ENCODE results near the gene SCO2. TPM values are rescaled to one million over a fixed set of nuclear protein-coding genes. Genes with fewer than 3 reads are reported as not detected.
A peak's percentile ranks its signal among the peaks of the same experiment; 100 is the strongest.

Gene SCO2
- total and polyA plus RNA-seq, 4 donors: 0.37 to 9.3 (median 6.1) TPM

DNA sequence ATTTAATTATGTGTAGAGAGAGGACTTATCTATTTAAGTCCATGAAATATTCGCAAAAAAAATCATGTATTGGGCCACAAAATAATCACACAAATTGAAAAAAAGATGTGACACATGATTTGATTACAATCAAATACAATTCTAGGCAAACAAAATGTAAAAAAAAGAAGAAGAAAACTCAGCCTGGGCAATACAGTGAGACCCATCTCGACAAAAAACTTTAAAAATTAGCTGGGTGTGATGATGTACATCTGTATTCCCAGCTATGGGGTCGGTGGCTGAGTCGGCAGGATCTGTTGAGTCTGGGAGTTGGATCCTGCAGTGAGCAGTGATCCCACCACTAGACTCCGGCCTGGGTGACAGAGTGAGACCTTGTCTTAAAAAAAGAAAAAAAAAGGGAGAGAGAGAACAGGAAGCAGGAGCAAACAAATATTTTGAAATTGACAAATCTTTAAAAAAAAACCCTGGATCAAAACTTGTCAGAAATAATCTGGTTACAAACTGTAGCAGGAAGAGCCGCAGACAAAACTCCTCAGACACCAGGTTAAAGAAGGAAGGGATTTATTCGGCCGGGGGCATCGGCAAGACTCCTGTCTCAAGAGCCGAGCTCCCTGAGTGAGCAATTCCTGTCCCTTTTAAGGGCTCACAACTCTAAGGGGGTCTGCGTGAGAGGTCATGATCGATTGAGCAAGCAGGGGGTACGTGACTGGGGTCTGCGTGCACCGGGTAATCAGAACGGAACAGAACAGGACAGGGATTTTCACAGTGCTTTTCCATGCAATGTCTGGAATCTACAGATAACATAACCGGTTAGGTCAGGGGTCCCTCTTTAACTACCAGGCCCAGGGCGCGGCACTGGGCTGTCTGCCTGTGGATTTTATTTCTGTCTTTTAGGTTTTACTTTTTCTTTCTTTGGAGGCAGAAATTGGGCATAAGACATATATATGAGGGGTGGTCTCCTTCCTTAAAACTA is 7.7 kb upstream of the SCO2 start:
- DNase-seq (peak in 1 of 3 donors; percentile 16), ATAC-seq (ENCODE audit: insufficient read depth, low FRiP score) (no peak)
- H3K27ac ChIP-seq (ENCODE audit: low read depth in 1 of 2, low read length in 1 of 2): peak overlapping the region in 1 of 2 donors; percentile 83
- peaks cover 0 to 1% (median 0%) of the 10 kb centered on the region in 4 donors for H3K36me3 ChIP-seq (ENCODE audit: control insufficient read depth in 4 of 4, insufficient read depth in 4 of 4, low read length in 4 of 4)
- WGBS, 2 donors: 62 to 76% methylated on average over 19 of the region's 19 CpGs
- H3K9me3 ChIP-seq (ENCODE audit: control insufficient read depth in 4 of 4, insufficient read depth in 3 of 4, low read length in 3 of 4): no peaks in the 10 kb centered on the region
- no peak overlapping the region for H3K4me3 ChIP-seq
- TF ChIP-seq, protein P1, sequence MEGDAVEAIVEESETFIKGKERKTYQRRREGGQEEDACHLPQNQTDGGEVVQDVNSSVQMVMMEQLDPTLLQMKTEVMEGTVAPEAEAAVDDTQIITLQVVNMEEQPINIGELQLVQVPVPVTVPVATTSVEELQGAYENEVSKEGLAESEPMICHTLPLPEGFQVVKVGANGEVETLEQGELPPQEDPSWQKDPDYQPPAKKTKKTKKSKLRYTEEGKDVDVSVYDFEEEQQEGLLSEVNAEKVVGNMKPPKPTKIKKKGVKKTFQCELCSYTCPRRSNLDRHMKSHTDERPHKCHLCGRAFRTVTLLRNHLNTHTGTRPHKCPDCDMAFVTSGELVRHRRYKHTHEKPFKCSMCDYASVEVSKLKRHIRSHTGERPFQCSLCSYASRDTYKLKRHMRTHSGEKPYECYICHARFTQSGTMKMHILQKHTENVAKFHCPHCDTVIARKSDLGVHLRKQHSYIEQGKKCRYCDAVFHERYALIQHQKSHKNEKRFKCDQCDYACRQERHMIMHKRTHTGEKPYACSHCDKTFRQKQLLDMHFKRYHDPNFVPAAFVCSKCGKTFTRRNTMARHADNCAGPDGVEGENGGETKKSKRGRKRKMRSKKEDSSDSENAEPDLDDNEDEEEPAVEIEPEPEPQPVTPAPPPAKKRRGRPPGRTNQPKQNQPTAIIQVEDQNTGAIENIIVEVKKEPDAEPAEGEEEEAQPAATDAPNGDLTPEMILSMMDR (IDR thresholded peaks at IDR 0.05; ENCODE audit: control extremely low read depth, extremely low read depth): no peak
- peaks cover 0 to 38% (median 29%) of the 10 kb centered on the region in 3 donors for H3K27me3 ChIP-seq (ENCODE audit: control insufficient read depth in 3 of 3, insufficient read depth in 3 of 3, low read length in 2 of 3)
- H3K9ac ChIP-seq (ENCODE audit: insufficient read depth in 1 of 2, low read length in 2 of 2): no peak overlapping the region
- peaks cover 0 to 26% (median 10%) of the 10 kb centered on the region in 5 donors for H3K4me1 ChIP-seq (ENCODE audit: control insufficient read depth in 5 of 5, insufficient read depth in 5 of 5, low read length in 5 of 5)

DNA sequence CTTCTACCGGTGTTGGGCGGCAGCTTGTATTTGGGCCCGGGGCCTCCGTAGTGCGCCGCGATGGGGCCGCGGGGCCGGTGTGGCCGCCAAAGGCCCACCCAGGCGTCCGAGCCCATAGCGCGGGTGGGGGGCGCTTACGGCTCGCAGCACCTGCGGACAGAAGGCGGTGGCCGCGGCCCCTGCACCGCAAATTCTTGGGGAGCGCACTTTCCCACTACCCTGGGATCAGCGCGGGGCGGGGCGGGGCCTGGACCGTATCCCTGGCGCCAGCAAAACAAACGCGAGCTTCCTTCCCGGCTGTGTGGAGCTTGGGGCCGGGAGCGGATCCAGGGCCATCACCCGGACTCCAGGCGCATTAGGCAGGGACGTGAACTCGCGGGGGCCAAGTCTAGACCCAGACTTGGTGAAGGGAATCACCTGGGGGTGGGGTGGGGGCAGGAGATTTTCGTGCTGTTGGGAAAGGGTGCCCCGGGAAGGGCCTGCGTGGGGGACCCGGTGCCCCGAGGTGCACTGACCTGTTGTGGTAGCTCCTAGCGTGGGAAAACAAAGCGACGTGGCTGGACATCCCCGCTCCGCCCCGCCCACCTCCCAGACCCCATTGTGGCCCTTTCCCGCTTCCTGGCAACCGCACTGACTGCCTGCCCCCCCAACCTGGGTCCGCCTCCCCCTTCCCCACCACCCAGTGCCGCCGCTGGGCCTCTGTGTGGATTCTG is 6.7 kb upstream of the SCO2 start:
- TF ChIP-seq, protein P1 (IDR thresholded peaks at IDR 0.05; ENCODE audit: control extremely low read depth, extremely low read depth): no peak
- peak overlapping the region; percentile 64 for H3K4me3 ChIP-seq
- no peak overlapping the region for H3K9ac ChIP-seq (ENCODE audit: insufficient read depth in 1 of 2, low read length in 2 of 2)
- peak; percentile 79 to 84 (median 81) for DNase-seq
- H3K27me3 ChIP-seq (ENCODE audit: control insufficient read depth in 3 of 3, insufficient read depth in 3 of 3, low read length in 2 of 3): peaks cover 0 to 38% (median 25%) of the 10 kb centered on the region in 3 donors
- H3K4me1 ChIP-seq (ENCODE audit: control insufficient read depth in 5 of 5, insufficient read depth in 5 of 5, low read length in 5 of 5): peaks cover 0 to 26% (median 14%) of the 10 kb centered on the region in 5 donors
- H3K27ac ChIP-seq (ENCODE audit: low read depth in 1 of 2, low read length in 1 of 2): peak overlapping the region; percentile 95 to 99
- peak; percentile 29 for ATAC-seq (ENCODE audit: insufficient read depth, low FRiP score)
- WGBS, 2 donors: 2 to 3% methylated on average over 52 to 56 of the region's 56 CpGs
- H3K36me3 ChIP-seq (ENCODE audit: control insufficient read depth in 4 of 4, insufficient read depth in 4 of 4, low read length in 4 of 4): peaks cover 0 to 1% (median 0%) of the 10 kb centered on the region in 4 donors
- no peaks in the 10 kb centered on the region for H3K9me3 ChIP-seq (ENCODE audit: control insufficient read depth in 4 of 4, insufficient read depth in 3 of 4, low read length in 3 of 4)

DNA sequence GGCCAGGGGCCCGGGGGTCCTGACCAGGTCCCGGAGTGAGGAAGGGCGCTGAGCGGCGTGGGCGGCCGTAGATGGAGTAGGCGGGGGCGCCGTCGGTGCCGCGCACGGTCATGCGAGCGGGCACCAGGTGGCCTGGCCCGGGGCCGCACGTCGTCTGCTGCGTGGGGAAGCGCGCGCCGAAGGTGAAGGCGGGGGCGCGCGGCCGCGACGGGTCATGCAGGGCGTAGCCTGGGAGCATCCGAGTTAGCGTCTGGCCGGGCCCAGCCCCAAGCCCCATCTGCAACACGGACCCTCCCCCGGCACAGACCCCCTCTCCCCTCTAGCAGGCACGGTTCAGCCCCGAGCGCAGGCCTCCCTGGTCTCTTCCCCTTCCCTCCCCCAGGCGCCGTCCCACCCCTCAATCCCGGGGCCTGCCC is 6.2 kb upstream of the SCO2 start:
- ATAC-seq (ENCODE audit: insufficient read depth, low FRiP score): peak; percentile 13
- H3K27me3 ChIP-seq (ENCODE audit: control insufficient read depth in 3 of 3, insufficient read depth in 3 of 3, low read length in 2 of 3): peaks cover 0 to 38% (median 25%) of the 10 kb centered on the region in 3 donors
- TF ChIP-seq, protein P1 (IDR thresholded peaks at IDR 0.05; ENCODE audit: control extremely low read depth, extremely low read depth): no peak
- H3K27ac ChIP-seq (ENCODE audit: low read depth in 1 of 2, low read length in 1 of 2): peak overlapping the region; percentile 95 to 99
- no peak for DNase-seq
- peaks cover 0 to 30% (median 19%) of the 10 kb centered on the region in 5 donors for H3K4me1 ChIP-seq (ENCODE audit: control insufficient read depth in 5 of 5, insufficient read depth in 5 of 5, low read length in 5 of 5)
- H3K9ac ChIP-seq (ENCODE audit: insufficient read depth in 1 of 2, low read length in 2 of 2): no peak overlapping the region
- H3K4me3 ChIP-seq: peak overlapping the region; percentile 64
- no peaks in the 10 kb centered on the region for H3K9me3 ChIP-seq (ENCODE audit: control insufficient read depth in 4 of 4, insufficient read depth in 3 of 4, low read length in 3 of 4)
- peaks cover 0 to 1% (median 0%) of the 10 kb centered on the region in 4 donors for H3K36me3 ChIP-seq (ENCODE audit: control insufficient read depth in 4 of 4, insufficient read depth in 4 of 4, low read length in 4 of 4)
- 0% methylated on average over 33 to 44 of the region's 44 CpGs for WGBS, 2 donors
